Activated T-cell treated with anti-CD3 and anti-CD28 coated beads for 4 hours (primary cell): ENCODE data around the gene OR14C36.
"Not testable (repeated sequence)": the region's sequence is repeated elsewhere in the genome, so short reads cannot be mapped to it uniquely, and the experiment has no call there.

Experiments
- DNase-seq: peaks from one replicate; pipeline ENCODE4 v3.0.0-alpha.2; 2020

Gene OR14C36, protein sequence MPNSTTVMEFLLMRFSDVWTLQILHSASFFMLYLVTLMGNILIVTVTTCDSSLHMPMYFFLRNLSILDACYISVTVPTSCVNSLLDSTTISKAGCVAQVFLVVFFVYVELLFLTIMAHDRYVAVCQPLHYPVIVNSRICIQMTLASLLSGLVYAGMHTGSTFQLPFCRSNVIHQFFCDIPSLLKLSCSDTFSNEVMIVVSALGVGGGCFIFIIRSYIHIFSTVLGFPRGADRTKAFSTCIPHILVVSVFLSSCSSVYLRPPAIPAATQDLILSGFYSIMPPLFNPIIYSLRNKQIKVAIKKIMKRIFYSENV

DNA sequence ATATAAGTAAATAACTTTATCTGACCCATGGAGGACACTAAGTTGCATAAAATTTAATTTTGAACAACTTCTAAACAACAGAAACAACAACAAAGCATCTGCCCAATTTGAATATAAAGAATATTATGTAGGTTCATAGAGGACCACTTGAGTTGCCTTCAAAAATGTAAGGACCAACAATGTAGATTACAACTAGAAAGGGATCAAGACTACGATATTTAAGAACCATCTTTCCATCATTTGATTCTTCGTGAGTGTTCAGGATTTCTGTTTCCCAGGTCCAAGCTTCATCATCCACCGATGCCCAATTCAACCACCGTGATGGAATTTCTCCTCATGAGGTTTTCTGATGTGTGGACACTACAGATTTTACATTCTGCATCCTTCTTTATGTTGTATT is at the start of gene OR14C36:
Gene OR14C36, plus strand, starts transcription at position 301 of the 400 bp plus-strand sequence. Its CDS starts 0 bp downstream, at position 301.
- no peak for DNase-seq

DNA sequence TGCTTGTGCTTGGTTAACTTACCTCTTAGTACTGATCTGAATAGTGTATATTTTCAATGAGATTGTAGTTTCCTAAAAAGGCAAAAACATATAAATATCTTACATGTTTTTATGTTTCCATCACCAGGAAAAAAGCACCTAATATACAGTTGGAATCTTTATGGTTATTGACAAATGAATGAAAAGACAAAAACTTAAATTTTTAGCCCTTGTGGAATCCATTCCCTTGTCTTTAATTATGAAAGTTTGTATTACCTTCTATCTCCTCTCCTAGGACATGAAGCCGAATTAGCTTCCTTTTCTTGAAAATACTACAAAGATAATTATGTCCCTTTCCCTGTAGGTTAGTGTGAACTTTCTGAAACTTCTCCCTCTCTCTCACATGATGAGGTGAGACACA is 45.3 kb upstream of the OR14C36 start, which contains the start of gene OR2T12:
Gene OR2T12, minus strand, starts transcription at position 101 of the 400 bp plus-strand sequence. CDS start 7,846 bp downstream, outside the sequence.
- no peak for DNase-seq

DNA sequence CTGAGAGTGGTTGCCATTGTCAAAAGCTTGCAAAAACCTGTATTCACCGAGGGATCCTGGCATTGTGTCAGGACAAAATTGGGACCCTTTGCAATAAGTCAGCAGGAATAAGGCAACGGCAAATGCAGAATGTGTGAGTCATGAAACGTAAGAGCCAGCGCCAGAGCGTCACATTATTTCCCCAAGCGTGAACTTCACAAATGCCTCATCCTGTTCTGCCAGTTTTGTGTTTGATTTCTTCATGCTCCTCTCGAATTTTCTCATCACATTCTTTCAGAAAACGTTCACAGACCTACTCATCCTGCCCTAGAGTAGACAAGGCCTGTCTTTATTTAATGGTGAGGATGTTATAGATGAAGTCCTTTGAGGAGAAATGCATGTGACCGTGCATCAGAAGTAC is 42.9 kb upstream of the OR14C36 start:
- DNase-seq: not testable (repeated sequence)

DNA sequence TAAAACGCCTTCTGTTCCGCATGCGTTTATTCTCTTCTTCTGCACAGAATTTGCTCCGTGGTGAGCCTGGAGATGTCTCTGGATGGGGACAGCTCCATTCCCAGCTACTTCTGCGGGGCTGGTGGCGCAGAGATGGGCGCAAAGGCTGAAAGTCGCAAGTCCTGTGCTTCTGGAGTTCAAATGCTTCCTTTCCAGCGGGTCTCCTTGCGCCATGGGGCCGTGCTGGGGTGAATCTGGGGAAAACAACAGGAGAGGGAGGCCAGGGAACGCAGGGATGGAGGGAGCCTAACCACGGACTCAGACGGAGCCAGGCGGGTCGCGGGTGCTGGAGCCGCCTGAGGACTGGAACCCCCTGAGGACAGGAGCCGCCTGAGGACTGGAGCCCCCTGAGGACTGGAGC is 42.5 kb upstream of the OR14C36 start:
- no peak for DNase-seq

DNA sequence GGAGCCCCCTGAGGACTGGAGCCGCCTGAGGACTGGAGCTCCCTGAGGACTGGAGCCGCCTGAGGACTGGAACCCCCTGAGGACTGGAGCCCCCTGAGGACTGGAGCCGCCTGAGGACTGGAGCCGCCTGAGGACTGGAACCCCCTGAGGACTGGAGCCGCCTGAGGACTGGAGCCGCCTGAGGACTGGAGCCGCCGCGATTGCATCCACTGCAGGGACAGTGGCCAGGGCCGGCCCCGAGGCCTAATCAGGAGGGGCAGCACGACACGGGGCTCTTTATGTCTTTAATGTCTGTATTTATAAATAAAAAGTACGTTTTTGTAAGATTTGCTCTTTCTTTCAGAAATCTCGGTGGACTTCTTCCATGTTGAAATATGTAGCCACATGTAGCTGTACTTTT is 41.8 kb upstream of the OR14C36 start:
- not testable (repeated sequence) for DNase-seq

DNA sequence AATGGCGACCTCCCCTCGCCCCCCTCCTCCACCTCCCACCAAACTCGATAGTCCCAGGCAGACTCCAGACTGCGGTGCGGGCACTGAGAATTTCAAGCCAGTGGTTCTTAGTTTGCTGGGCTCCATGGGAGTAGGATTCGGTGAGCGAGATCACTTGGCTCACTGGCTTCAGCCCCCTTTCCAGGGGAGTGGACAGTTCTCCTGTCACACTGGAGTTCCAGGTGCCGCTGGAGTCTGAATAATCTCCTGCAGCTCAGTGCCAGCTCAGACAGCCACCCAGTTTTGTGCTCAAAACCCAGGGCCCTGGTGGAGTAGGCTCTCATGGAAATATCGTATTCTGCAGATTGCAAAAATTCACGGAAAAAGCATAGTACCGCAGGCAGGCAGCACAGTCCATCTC is 31.8 kb upstream of the OR14C36 start:
- no peak for DNase-seq

DNA sequence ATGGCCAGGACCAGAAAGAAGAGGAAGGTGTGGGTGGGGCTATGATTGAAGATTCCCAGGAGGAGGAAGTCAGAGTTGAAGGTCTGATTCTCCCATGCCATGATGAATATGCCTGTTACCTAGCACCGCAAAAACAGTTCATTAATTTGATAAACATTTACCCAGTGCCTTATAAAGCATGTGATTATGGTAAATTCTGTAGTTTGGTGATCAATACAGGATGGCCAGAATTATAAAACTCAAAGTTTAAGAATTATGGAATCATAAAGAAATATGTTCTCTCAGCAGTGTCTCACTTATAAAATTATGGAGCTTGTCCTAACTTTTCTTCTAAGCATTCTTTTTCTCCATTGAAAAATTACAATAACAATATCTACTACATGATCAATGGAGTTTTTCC is 24.1 kb upstream of the OR14C36 start, which contains the start of gene OR2M7:
Gene OR2M7, minus strand, starts transcription at position 101 of the 400 bp plus-strand sequence. Its CDS starts 0 bp downstream, at position 101.
- no peak for DNase-seq

DNA sequence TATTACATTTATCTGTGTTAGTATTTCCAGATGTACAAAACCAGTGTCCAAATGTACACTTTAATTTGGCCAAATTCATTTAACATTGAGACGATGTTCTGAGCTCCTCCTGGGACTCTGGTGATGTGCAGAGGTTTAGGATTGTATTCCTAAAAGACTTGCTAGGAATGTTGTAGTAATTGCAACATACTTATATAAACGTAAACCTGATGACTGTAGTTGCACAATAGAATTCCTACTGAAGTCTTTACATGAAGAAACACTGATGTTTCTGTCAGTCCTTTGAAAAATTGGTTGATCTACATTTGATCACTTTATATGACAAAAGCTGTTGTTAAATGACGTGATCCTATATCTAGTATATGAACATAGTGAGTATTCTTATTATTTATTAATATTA is 5.1 kb upstream of the OR14C36 start:
- no peak for DNase-seq

DNA sequence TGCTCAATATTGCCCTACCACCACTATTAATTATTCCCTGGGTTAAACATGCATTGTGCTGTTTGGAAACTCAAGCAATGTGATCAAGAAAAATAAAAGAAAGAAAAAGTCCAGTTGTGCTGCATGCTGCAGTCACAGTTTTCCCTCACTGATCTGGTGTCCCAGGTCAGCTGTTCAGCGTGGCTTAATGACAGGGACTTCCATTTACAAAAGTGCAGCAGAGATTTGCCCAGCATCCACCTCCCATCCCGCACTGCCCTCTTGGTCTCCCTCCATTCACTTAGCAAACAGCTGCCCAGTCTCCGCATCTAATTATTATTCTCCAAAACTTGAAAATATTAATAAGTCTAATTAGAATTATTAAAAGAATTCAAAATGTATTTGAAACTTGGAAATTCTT is 10.8 kb downstream of the OR14C36 start:
- DNase-seq: no peak

DNA sequence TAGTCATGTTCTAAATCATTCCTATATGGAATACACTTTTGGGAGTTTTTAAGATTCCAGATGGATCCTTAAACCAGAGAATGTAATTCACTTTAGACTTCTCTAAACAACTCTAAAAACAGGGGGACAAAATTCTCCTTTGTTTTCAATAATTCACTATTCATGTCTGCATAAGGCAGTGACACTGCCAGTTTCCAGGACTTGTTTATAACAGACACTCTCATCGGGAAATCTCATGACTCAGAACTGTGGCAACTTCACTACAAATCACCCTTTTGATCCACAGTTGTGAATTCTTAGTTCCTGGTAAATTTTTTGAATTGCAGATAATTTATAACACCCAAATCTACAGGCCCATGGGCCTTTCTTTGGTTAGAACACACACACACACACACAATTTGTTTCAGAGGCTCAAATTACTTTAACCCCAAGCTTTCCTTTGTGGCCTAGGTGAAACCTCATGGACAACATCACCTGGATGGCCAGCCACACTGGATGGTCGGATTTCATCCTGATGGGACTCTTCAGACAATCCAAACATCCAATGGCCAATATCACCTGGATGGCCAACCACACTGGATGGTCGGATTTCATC is 12.6 kb downstream of the OR14C36 start, which contains the start of gene OR2T4:
Gene OR2T4, plus strand, starts transcription at position 545 of the 595 bp plus-strand sequence. Its CDS starts 0 bp downstream, at position 545.
- DNase-seq: no peak

DNA sequence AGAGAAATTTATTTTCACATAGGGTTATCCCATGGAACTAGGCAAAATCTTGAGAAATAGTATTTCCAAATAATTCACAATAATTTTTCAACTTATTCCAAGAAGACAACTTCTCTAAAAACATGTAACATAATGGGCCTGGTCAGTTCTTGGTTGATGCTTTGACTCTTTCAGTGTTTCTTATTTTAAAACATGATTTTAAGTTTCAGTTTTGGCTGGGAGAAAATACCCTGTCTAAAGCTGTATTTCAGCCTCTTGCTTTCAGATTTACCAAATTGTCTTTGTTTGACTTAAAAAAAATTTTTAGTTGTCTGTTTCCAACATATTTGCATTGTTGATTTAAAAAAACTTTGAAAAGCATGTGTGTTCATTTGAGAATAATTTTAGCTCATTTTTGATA is 18.0 kb downstream of the OR14C36 start:
- no peak for DNase-seq

DNA sequence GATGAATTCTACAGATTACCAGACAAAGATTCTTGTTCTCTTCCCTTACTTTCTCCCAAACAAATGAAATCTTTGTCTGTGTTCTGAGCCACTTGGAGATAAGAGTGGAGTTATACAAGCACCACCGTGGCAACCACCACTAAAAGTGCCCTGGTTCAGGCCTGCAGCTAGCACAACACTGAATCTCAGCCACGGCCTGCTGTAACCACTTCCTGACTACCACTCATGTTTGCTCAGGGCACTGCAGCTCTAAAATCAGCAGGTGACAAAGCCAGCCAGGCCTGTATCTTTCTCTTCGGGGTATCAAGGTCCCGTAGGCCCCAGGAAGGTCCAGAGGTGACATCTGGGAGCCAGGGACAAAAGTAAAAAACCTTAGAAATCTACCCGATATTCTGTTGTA is 23.8 kb downstream of the OR14C36 start:
- DNase-seq: no peak

DNA sequence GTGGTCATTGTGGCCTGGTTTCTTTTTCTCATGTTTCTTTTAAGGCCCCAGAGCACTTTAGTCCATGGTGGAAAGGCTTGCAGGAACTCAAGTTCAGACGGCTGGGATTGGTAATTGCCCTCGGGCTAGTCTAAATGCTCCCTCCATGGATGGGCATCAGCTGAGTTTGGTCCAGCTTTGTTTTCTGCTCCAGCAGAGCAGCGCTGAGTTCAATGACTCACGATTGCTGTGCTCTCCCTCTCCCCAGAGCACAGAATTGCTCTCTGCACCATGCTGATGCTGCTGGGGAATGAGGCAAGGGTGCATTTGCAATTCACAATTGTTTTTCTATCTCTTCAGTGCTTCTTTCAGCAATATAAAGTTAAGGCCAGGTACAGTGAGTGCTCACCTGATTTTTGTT is 25.2 kb downstream of the OR14C36 start:
- no peak for DNase-seq

DNA sequence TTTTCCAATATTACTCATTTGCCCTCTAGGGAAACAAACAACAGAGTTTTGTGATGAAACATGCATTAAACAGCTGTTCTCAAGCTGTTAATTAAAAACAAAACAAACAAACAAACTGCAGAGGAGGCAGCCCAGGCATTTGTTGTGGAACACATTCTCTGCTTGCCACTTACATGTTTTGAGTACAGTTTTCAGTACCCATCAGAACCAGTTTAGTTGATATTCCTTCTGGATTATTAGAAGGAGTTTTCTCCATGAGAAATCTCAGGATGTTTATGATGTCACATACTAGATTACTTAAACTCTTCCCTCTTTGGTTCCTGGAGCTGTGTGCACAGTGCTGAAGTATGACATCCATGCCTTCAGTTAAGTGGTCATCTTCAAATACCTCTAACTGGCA is 26.9 kb downstream of the OR14C36 start, which contains the start of gene OR2T6:
Gene OR2T6, plus strand, starts transcription at position 301 of the 400 bp plus-strand sequence. CDS start 11,863 bp downstream, outside the sequence.
- no peak for DNase-seq

DNA sequence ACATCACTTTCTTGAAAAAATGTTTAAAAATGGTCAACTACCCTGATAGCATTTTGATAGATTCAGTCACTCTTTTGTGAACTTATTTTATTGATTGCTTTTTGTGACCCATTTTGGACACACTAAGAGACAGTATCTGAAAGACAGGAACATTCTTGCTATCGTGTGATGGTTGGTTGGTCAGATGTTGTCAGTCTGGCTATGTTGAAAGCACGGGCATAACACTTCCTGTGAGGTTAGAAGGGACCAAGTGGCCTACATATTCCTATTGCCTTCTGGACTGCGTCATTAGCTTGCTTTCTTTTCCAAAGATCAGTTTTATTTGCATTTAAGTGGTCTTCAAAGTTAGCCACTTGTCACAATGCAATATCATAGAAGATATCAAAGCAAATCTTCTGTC is 28.3 kb downstream of the OR14C36 start:
- DNase-seq: no peak

DNA sequence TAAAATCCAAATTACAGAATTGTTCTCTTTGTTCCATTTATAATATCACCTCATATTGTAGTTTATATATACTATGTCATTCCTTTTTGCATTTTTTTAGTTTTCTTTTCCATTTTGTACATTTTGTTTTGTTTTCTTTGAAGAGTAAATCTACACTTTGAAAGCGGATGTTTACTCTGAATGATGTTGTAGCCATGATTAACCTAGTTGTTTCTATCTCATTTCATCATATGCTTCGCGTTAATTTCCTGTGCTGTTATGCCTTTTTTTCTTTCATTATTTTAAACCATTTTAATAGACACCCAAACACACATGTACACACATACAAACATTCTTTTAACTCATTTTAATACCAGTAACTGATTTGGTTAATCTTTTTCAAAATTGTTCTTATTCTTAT is 32.3 kb downstream of the OR14C36 start:
- no peak for DNase-seq

DNA sequence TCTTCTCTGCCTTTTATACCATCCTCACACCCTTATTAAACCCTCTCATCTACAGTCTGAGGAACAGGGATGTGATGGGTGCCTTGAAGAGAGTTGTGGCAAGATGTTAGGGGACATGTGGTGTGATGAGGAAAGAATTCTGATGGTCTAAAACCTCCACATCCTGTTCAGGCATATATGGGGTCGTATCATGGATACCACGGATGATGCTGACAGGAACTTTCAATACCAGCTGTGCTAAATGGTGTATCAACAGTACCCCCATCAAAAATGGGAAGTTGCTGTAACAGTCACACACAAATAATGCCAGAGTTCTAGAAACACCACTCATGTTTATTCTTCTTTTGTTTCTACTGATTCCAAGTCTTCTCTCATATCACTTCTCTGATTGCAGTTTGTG is 39.9 kb downstream of the OR14C36 start:
- no peak for DNase-seq

DNA sequence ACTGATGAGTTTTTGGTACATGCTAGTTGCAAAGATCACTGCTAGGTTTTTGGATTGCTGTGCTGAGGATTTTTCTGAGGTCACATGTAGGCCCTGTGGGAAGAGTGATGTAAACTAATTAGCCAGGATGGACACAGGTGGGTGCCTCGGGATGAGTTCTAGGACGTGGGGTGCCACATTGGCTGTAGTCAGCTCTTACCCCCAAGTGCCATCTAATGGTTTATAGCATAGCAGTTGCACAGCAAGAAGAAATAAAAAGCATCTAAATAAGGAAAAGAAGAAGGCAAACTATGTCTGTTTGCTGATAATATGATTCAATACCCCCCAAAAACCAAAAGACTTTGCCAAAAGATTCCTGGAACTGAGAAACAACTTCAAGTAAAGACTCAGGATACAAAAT is 44.5 kb downstream of the OR14C36 start:
- no peak for DNase-seq
